Measurements from ENCODE around the gene ARHGAP24. TPM values are rescaled to one million over a fixed set of nuclear protein-coding genes. Genes with fewer than 3 reads are reported as not detected.

ARHGAP24 gene
- polyA plus RNA-seq, 3 donors, result 12.5 to 32.0 (median 18.8) TPM

GRCh38 chr4:85713005-85713404 is 238.1 kb downstream of the ARHGAP24 start:
- WGBS (ENCODE audit: insufficient coverage), result no CpG with 5 or more reads among the region's 5 CpGs
- no peak overlapping the region for H3K4me3 Mint-ChIP-seq
- H3K27ac Mint-ChIP-seq, result no peak overlapping the region

GRCh38 chr4:85715991-85716737 is 241.2 kb downstream of the ARHGAP24 start:
- H3K79me2 ChIP-seq (ENCODE audit: insufficient read depth, low read length), result no peaks in the 10 kb centered on the region
- TF ChIP-seq CTCF (IDR thresholded peaks at IDR 0.05), result no peak
- DNase-seq, result no peak
- peaks cover 19% of the 10 kb centered on the region for H3K4me1 Mint-ChIP-seq
- H3K9me3 ChIP-seq (replicated peaks in 1 of 2; ENCODE audit: control insufficient read depth in 1 of 2, insufficient read depth in 1 of 2, low read length in 2 of 2), result no peaks in the 10 kb centered on the region
- intact Hi-C loops (cut with micrococcal nuclease), result no loop called here
- H3K9ac ChIP-seq (ENCODE audit: insufficient read depth, low read length, poor library complexity, severe bottlenecking), result no peak overlapping the region
- H3K27me3 Mint-ChIP-seq (ENCODE audit: low read depth in 3 of 3), result peaks cover 0 to 2% (median 1%) of the 10 kb centered on the region in 3 donors
- H3K4me3 Mint-ChIP-seq, result no peak overlapping the region
- H3K4me2 ChIP-seq (replicated peaks; ENCODE audit: extremely low read depth, low read length, poor library complexity, severe bottlenecking), result no peak overlapping the region
- no CpG with 5 or more reads among the region's 3 CpGs for WGBS (ENCODE audit: insufficient coverage)
- H3K27ac Mint-ChIP-seq, result no peak overlapping the region
- no peak overlapping the region for H3K27ac ChIP-seq (ENCODE audit: low read depth in 1 of 2, low read length in 2 of 2)
- peaks cover 3 to 4% of the 10 kb centered on the region in 2 donors for H3K36me3 Mint-ChIP-seq
- no peaks in the 10 kb centered on the region for H4K20me1 ChIP-seq (ENCODE audit: insufficient read depth, low read length)
- no peaks in the 10 kb centered on the region for H3K36me3 ChIP-seq (replicated peaks in 1 of 2; ENCODE audit: control insufficient read depth in 1 of 2, insufficient read depth in 2 of 2, low read length in 2 of 2)
- peaks cover 0 to 2% (median 0%) of the 10 kb centered on the region in 7 donors for H3K9me3 Mint-ChIP-seq
- no peak overlapping the region for H3K4me3 ChIP-seq (replicated peaks in 1 of 3; ENCODE audit: low read depth in 2 of 3, low read length in 3 of 3)
- H2AFZ ChIP-seq (ENCODE audit: insufficient read depth, low read depth, low read length, poor library complexity, severe bottlenecking), result no peak overlapping the region
- peaks cover 15 to 22% of the 10 kb centered on the region in 2 donors for H3K4me1 ChIP-seq (ENCODE audit: control insufficient read depth in 1 of 2, insufficient read depth in 2 of 2, low read length in 2 of 2)
- no peaks in the 10 kb centered on the region for H3K27me3 ChIP-seq (ENCODE audit: control insufficient read depth in 2 of 2, insufficient read depth in 2 of 2, low read length in 2 of 2)

More at GRCh38 chr4:85713005-85713404, 238.1 kb downstream of the ARHGAP24 start:
- H3K4me1 Mint-ChIP-seq, result peaks cover 27% of the 10 kb centered on the region
- Histone ChIP-seq H3K9me3 (replicated peaks in 1 of 2; ENCODE audit: control insufficient read depth in 1 of 2, insufficient read depth in 1 of 2, low read length in 2 of 2) (no peaks in the 10 kb centered on the region), H3K4me1 (ENCODE audit: control insufficient read depth in 1 of 2, insufficient read depth in 2 of 2, low read length in 2 of 2) (peaks cover 15 to 22% of the 10 kb centered on the region in 2 donors), H3K36me3 (replicated peaks in 1 of 2; ENCODE audit: control insufficient read depth in 1 of 2, insufficient read depth in 2 of 2, low read length in 2 of 2) (no peaks in the 10 kb centered on the region), H4K20me1 (ENCODE audit: insufficient read depth, low read length) (no peaks in the 10 kb centered on the region), H3K27ac (ENCODE audit: low read depth in 1 of 2, low read length in 2 of 2) (no peak overlapping the region), H3K4me2 (replicated peaks; ENCODE audit: extremely low read depth, low read length, poor library complexity, severe bottlenecking) (no peak overlapping the region), H3K9ac (ENCODE audit: insufficient read depth, low read length, poor library complexity, severe bottlenecking) (no peak overlapping the region), H2AFZ (ENCODE audit: insufficient read depth, low read depth, low read length, poor library complexity, severe bottlenecking) (no peak overlapping the region), H3K4me3 (replicated peaks in 1 of 3; ENCODE audit: low read depth in 2 of 3, low read length in 3 of 3) (no peak overlapping the region), H3K79me2 (ENCODE audit: insufficient read depth, low read length) (no peaks in the 10 kb centered on the region), H3K27me3 (ENCODE audit: control insufficient read depth in 2 of 2, insufficient read depth in 2 of 2, low read length in 2 of 2) (no peaks in the 10 kb centered on the region)
- DNase-seq, result no peak
- no peak for TF ChIP-seq CTCF (IDR thresholded peaks at IDR 0.05)
- no peaks in the 10 kb centered on the region for H3K9me3 Mint-ChIP-seq
- intact Hi-C loops (cut with micrococcal nuclease), result no loop called here
- H3K27me3 Mint-ChIP-seq (ENCODE audit: low read depth in 3 of 3), result peaks cover 0 to 2% (median 1%) of the 10 kb centered on the region in 3 donors
- H3K36me3 Mint-ChIP-seq, result peaks cover 4 to 8% of the 10 kb centered on the region in 2 donors

All from CD14-positive monocyte (primary cell).